ENCODE results near the gene FBXW4.

GRCh38 chr10:101585841-101586240, 109.1 kb downstream of the FBXW4 start:
- TF ChIP-seq JUND (IDR thresholded peaks at IDR 0.05) (no peak), CTCF (IDR thresholded peaks at IDR 0.05) (no peak), POLR2AphosphoS5 (IDR thresholded peaks at IDR 0.05; ENCODE audit: low read depth, low read length) (no peak), GABPA (IDR thresholded peaks at IDR 0.05; ENCODE audit: low read depth) (no peak), FOSL2 (IDR thresholded peaks at IDR 0.05; ENCODE audit: borderline replicate concordance, low read depth) (no peak), REST (IDR thresholded peaks at IDR 0.05; ENCODE audit: low read depth, low read length) (no peak), NFIC (IDR thresholded peaks at IDR 0.05; ENCODE audit: borderline replicate concordance) (no peak), TAF1 (IDR thresholded peaks at IDR 0.05; ENCODE audit: borderline replicate concordance, low read depth, low read length) (no peak), USF1 (IDR thresholded peaks at IDR 0.05; ENCODE audit: borderline replicate concordance, low read depth) (no peak), EZH2phosphoT487 (IDR thresholded peaks at IDR 0.05; ENCODE audit: borderline replicate concordance, low read depth) (no peak), SMC3 (IDR thresholded peaks at IDR 0.05; ENCODE audit: low read depth, low read length) (no peak)
